ENCODE data around the gene SLC23A2.

DNA sequence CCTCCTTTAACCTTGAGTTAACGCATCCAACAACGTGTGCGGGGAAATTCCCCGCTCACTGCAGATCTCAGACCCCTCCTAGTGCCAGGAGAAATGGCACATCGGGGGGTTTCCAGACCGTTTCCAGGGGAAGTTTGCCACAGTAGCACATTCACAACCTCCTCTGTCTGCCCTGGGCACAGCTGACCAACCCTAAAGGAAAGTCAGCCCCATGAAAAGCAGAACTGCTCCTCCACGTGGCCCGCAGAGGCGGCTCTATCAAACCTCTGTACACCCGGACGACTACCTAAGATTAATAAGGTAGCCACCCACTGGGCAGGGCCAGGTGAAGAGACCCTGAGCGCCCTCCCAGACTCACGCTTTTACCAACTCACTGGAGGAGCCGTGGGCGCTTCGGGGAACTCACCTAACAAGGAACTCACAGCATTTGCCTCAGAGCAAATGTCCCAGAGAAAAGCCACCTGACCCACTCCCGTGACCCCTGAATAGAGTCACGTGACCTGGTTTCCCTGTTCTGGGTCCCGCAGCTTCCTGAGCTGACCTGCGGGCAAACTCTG lies 186.5 kb downstream of the SLC23A2 start:
- no peak for TF ChIP-seq POLR2AphosphoS5 (IDR thresholded peaks at IDR 0.05; ENCODE audit: low read depth, low read length)
- TF ChIP-seq SIN3A (IDR thresholded peaks at IDR 0.05; ENCODE audit: borderline replicate concordance, insufficient read depth, low read depth, low read length) = no peak

Measured in Panc1 (cell line).